ENCODE results near the gene IGHMBP2. TPM values are rescaled to one million over a fixed set of nuclear protein-coding genes. Genes with fewer than 3 reads are reported as not detected.

Gene IGHMBP2
- total and polyA plus RNA-seq, 9 of the 15 experiments (the other 6 are each of a cell fraction or from before 2014, with no cell fraction given) = 1.6 to 24.8 (median 14.5) TPM

DNA sequence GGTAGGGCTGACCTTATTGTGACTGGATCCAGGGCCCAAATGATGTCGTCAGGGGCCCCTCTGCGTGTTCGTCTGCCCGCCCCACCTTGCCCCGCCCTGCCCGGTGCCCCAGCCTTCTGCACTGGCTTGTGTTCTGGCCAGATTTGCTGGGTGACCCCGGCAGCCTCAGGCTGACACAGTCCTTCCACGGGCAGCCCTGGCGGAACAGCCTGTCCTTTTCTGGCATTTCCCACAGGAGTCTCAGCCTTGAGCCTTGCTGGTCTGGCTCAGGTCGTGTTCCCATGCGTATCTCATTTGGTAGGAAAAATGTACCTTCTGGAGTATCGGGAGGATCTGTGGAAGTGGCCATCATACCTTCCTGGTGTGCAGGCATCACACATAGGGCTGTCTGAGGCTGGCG is 31.0 kb downstream of the IGHMBP2 start (continued):
- TF ChIP-seq CBX8 (IDR thresholded peaks at IDR 0.05; ENCODE audit: borderline replicate concordance, extremely low read depth, low read depth, low read length, poor library complexity, severe bottlenecking) = no peak

- intact Hi-C loops (cut with micrococcal nuclease) = no loop called here
- H3K79me2 ChIP-seq (ENCODE audit: control insufficient read depth, insufficient read depth, low read length) = no peaks in the 10 kb centered on the region
- in situ Hi-C loops (cut with MboI) = no loop called here
- FAIRE-seq (no peak), ATAC-seq (no peak), DNase-seq (ENCODE audit: extremely low read depth in 1 of 4, low spot score in 3 of 4) (no peak)
- no peaks in the 10 kb centered on the region for H3K9me1 ChIP-seq (ENCODE audit: control insufficient read depth, insufficient read depth, low read length)
- CTCF ChIA-PET (ENCODE audit: low intra/inter-chr PET ratio) = no interaction called here
- H3K4me2 ChIP-seq (ENCODE audit: insufficient read depth, low read length) = no peak overlapping the region
- POLR2A ChIA-PET = interaction anchor here (0.5 kb wide), 1 partner anchor 373 kb away, joined by 3 read pairs; no protein-coding TSS in a partner anchor
- WGBS (ENCODE audit: insufficient coverage, low coverage, missing lambda C conversion rate) = 97% methylated on average over 12 of the region's 15 CpGs
- no peaks in the 10 kb centered on the region for H3K9me3 ChIP-seq (replicated peaks; ENCODE audit: control insufficient read depth, insufficient read depth, low read depth, low read length)
- H3K9ac ChIP-seq (ENCODE audit: insufficient read depth in 1 of 2, low read depth in 2 of 2, low read length in 2 of 2) = peak overlapping the region in 1 of 2 experiments; percentile 42; a peak in 1 of 4 replicates
- H3K27ac ChIP-seq (ENCODE audit: extremely low read depth, low read depth, low read length) = no peak overlapping the region
- no TSS peak for BruUV-seq (replicated peaks)
- H3K4me3 ChIP-seq = no peak overlapping the region
- 0 out of 2 replicates have a peak, but pooled peaks cover 2% of the 10 kb centered on the region for H4K20me1 ChIP-seq (replicated peaks; ENCODE audit: control insufficient read depth, insufficient read depth, low read length)
- H3K36me3 ChIP-seq (ENCODE audit: control insufficient read depth, insufficient read depth, low read length) = peaks cover 82% of the 10 kb centered on the region; the same call in 2 of the 3 replicates
- no peaks in the 10 kb centered on the region for H3K27me3 ChIP-seq (ENCODE audit: control insufficient read depth in 2 of 2, insufficient read depth in 2 of 2, low read length in 2 of 2)
- peaks cover 0 to 5% of the 10 kb centered on the region in 2 experiments; a peak in 1 of 5 replicates for H3K4me1 ChIP-seq (replicated peaks in 1 of 2; ENCODE audit: control insufficient read depth in 2 of 2, insufficient read depth in 2 of 2, low read length in 2 of 2)
- H2AFZ ChIP-seq (ENCODE audit: low read depth, low read length) = no peak overlapping the region
- TF ChIP-seq MCM5 (IDR thresholded peaks at IDR 0.05; ENCODE audit: low read depth) = no peak
- TF ChIP-seq BRD9 (IDR thresholded peaks at IDR 0.05; ENCODE audit: low read depth, partially characterized antibody) = no peak
- no peak for TF ChIP-seq E2F3 (CRISPR knock-in tag; IDR thresholded peaks at IDR 0.05)
- no peak for TF ChIP-seq ZKSCAN1 (IDR thresholded peaks at IDR 0.05; ENCODE audit: low read depth, low read length)
- TF ChIP-seq ZNF184 (CRISPR knock-in tag; IDR thresholded peaks at IDR 0.05) = no peak
- no peak for TF ChIP-seq FOXO4 (CRISPR knock-in tag; IDR thresholded peaks at IDR 0.05)
- TF ChIP-seq ZNF707 (CRISPR knock-in tag; conservative IDR thresholded peaks at IDR 0.05) = no peak
- no peak for TF ChIP-seq JUND (IDR thresholded peaks at IDR 0.05; ENCODE audit: borderline replicate concordance, low read depth, low read length)
- TF ChIP-seq JUND (tag; IDR thresholded peaks at IDR 0.05; ENCODE audit: borderline replicate concordance, low read depth, low read length) = no peak
- TF ChIP-seq ZNF668 (CRISPR knock-in tag; IDR thresholded peaks at IDR 0.05) = no peak
- TF ChIP-seq SIN3A (IDR thresholded peaks at IDR 0.05; ENCODE audit: borderline replicate concordance in 2 of 2, control insufficient read depth in 1 of 2, low read depth in 2 of 2, low read length in 2 of 2) = no peak
- TF ChIP-seq SMAD4 (CRISPR knock-in tag; conservative IDR thresholded peaks at IDR 0.05) = no peak
- no peak for TF ChIP-seq ZBTB7A (IDR thresholded peaks at IDR 0.05; ENCODE audit: borderline replicate concordance, control insufficient read depth, low read depth, low read length)
- no peak for TF ChIP-seq NFXL1 (CRISPR knock-in tag; IDR thresholded peaks at IDR 0.05)
- TF ChIP-seq ZNF23 (CRISPR knock-in tag; IDR thresholded peaks at IDR 0.05) = no peak
- no peak for TF ChIP-seq TSC22D4 (tag; IDR thresholded peaks at IDR 0.05)
Measured at GRCh38 chr11:68935066-68935465, 31.4 kb downstream of the IGHMBP2 start.
